IMR-90 (cell line): ENCODE data around the gene CYP19A1. TPM values are rescaled to one million over a fixed set of nuclear protein-coding genes. Genes with fewer than 3 reads are reported as not detected.

Experiments
- ATAC-seq: fragments of 200-7000 bp; cut with Tn5 transposase; 2 replicates; pipeline ENCODE4 v1.9.1; 2020; ENCODE audit warnings: low read depth, mild to moderate bottlenecking, moderate library complexity
- BruUV-seq: library from RNA; stranded (reverse); fragments of 400-500 nt; replicated peaks from 2 replicates; lab custom pipeline; 2021; lab: Mats Ljungman, UMichigan
- CTCF ChIA-PET: fragments of 300-600 bp; formaldehyde crosslinking; extraction: SDS; loops from one replicate; lab custom pipeline; 2021; ENCODE audit warnings: antibody characterized with exemption; lab: Yijun Ruan, JAX
- POLR2A ChIA-PET: fragments of 300-600 bp; sonication (Branson Sonifier 250); formaldehyde crosslinking; loops from one replicate; lab custom pipeline; 2022; ENCODE audit warnings: antibody characterized with exemption; ENCODE audit not compliant: unreplicated experiment; lab: Charles Lee
- DNase-seq: peaks from one replicate; pipeline ENCODE4 v3.0.0; 2013
- H2AFZ ChIP-seq: replicated peaks from 2 replicates; pipeline ENCODE3; 2013; ENCODE audit warnings: low read length, mild to moderate bottlenecking; ENCODE audit not compliant: poor library complexity
- H2AK5ac ChIP-seq: 2 replicates; pipeline ENCODE4 v1.6.1; 2013; ENCODE audit warnings: low read depth, low read length, inconsistent platforms
- H2AK9ac ChIP-seq: replicated peaks from 2 replicates; pipeline ENCODE3; 2013; ENCODE audit warnings: mild to moderate bottlenecking, low read depth, low read length, moderate library complexity; ENCODE audit not compliant: poor library complexity
- H2BK120ac ChIP-seq: 2 replicates; pipeline ENCODE4 v1.6.1; 2013; ENCODE audit warnings: low read depth, low read length, inconsistent platforms
- H2BK15ac ChIP-seq: 3 replicates; pipeline ENCODE4 v1.6.1; 2013; ENCODE audit warnings: low read depth, low read length, inconsistent platforms
- H2BK20ac ChIP-seq: 2 replicates; pipeline ENCODE4 v1.6.1; 2013; ENCODE audit warnings: low read depth, mild to moderate bottlenecking, inconsistent platforms, low read length, moderate library complexity
- H2BK5ac ChIP-seq: 2 replicates; pipeline ENCODE4 v1.6.1; 2013; ENCODE audit warnings: mild to moderate bottlenecking, low read depth, low read length, inconsistent platforms; ENCODE audit not compliant: poor library complexity, severe bottlenecking
- H3K14ac ChIP-seq: replicated peaks from 2 replicates; pipeline ENCODE4 v1.6.1; 2013; ENCODE audit warnings: low read depth, low read length, inconsistent platforms
- H3K18ac ChIP-seq: 2 replicates; pipeline ENCODE4 v1.6.1; 2013; ENCODE audit warnings: low read depth, low read length, control low read depth
- H3K23ac ChIP-seq: 2 replicates; pipeline ENCODE4 v1.6.1; 2013; ENCODE audit warnings: low read depth, low read length, inconsistent platforms
- H3K27ac ChIP-seq: 2 replicates; pipeline ENCODE4 v1.5.1; 2013; ENCODE audit warnings: mild to moderate bottlenecking, control low read depth, low read length; ENCODE audit not compliant: insufficient read depth
- H3K27me3 ChIP-seq: 2 replicates; pipeline ENCODE4 v1.6.1; 2013; ENCODE audit warnings: low read length; ENCODE audit not compliant: control insufficient read depth, insufficient read depth
- H3K36me3 ChIP-seq: 2 replicates; pipeline ENCODE4 v1.6.1; 2013; ENCODE audit warnings: low read length, mixed read lengths; ENCODE audit not compliant: control insufficient read depth, insufficient read depth
- H3K4ac ChIP-seq: 2 replicates; pipeline ENCODE4 v1.6.1; 2013; ENCODE audit warnings: low read depth, low read length, inconsistent platforms
- H3K4me1 ChIP-seq: 2 replicates; pipeline ENCODE4 v1.6.1; 2013; ENCODE audit warnings: low read length, mixed read lengths; ENCODE audit not compliant: control insufficient read depth, insufficient read depth
- H3K4me2 ChIP-seq: 2 replicates; pipeline ENCODE4 v1.6.1; 2013; ENCODE audit warnings: low read depth, mild to moderate bottlenecking, control low read depth, low read length, moderate library complexity
- H3K4me3 ChIP-seq: 2 replicates; pipeline ENCODE4 v1.5.1; 2013; ENCODE audit warnings: low read depth, mild to moderate bottlenecking, control low read depth, low read length, moderate library complexity; ENCODE audit not compliant: insufficient read depth
- H3K56ac ChIP-seq: 2 replicates; pipeline ENCODE4 v1.6.1; 2013; ENCODE audit warnings: low read length, inconsistent platforms; ENCODE audit not compliant: insufficient read depth; ENCODE audit errors: extremely low read depth
- H3K79me1 ChIP-seq, 2 experiments: 2 replicates each; pipeline ENCODE4 v1.6.1; 2013; ENCODE audit warnings: low read length in 2 of 2, inconsistent platforms in 1 of 2, low read depth in 1 of 2
- H3K9ac ChIP-seq: 2 replicates; pipeline ENCODE4 v1.6.1; 2013; ENCODE audit warnings: low read depth, low read length, control low read depth
- H3K9me1 ChIP-seq: 2 replicates; pipeline ENCODE4 v1.6.1; 2013; ENCODE audit warnings: low read length, inconsistent platforms; ENCODE audit not compliant: insufficient read depth
- H3K9me3 ChIP-seq: 2 replicates; pipeline ENCODE4 v1.6.1; 2013; ENCODE audit warnings: low read length; ENCODE audit not compliant: control insufficient read depth, insufficient read depth
- H4K20me1 ChIP-seq: 2 replicates; pipeline ENCODE4 v1.6.1; 2013; ENCODE audit warnings: low read length, inconsistent platforms; ENCODE audit not compliant: insufficient read depth
- H4K5ac ChIP-seq: 2 replicates; pipeline ENCODE4 v1.6.1; 2013; ENCODE audit warnings: mild to moderate bottlenecking, low read depth, low read length, control low read depth
- H4K8ac ChIP-seq, 2 experiments: 2 replicates each; pipeline ENCODE4 v1.6.1; 2013; ENCODE audit warnings: low read depth in 2 of 2, low read length in 2 of 2, control low read depth in 1 of 2, inconsistent platforms in 1 of 2
- H4K91ac ChIP-seq: 2 replicates; pipeline ENCODE4 v1.6.1; 2013; ENCODE audit warnings: low read depth, low read length, inconsistent platforms; ENCODE audit not compliant: insufficient read depth
- BHLHE40 ChIP-seq: fragments of 150-350 bp; IDR thresholded peaks from 2 replicates; pipeline ENCODE4 v1.6.1; 2016; ENCODE audit warnings: mild to moderate bottlenecking, low read depth, low read length
- CEBPB ChIP-seq: IDR thresholded peaks from 2 replicates; pipeline ENCODE4 v1.6.1; 2012; ENCODE audit warnings: low read depth, low read length, improper control_type of control experiment
- CHD1 ChIP-seq: IDR thresholded peaks from 2 replicates; pipeline ENCODE4 v1.6.1; 2012; ENCODE audit warnings: low read depth, low read length, improper control_type of control experiment
- CTCF ChIP-seq: conservative IDR thresholded peaks from 2 replicates; pipeline ENCODE4 v1.5.1; 2012; ENCODE audit warnings: mild to moderate bottlenecking, low read depth, low read length, improper control_type of control experiment
- ELK1 ChIP-seq: fragments of 150-350 bp; IDR thresholded peaks from 2 replicates; pipeline ENCODE4 v1.6.1; 2016; ENCODE audit warnings: low read depth, mild to moderate bottlenecking, low read length, moderate library complexity, borderline replicate concordance
- FOS ChIP-seq: fragments of 150-350 bp; IDR thresholded peaks from 2 replicates; pipeline ENCODE4 v1.6.1; 2016; ENCODE audit warnings: low read depth, low read length
- MAFK ChIP-seq: IDR thresholded peaks from 2 replicates; pipeline ENCODE4 v1.6.1; 2012; ENCODE audit warnings: low read depth, low read length, improper control_type of control experiment
- MAZ ChIP-seq: IDR thresholded peaks from 2 replicates; pipeline ENCODE4 v1.6.1; 2012; ENCODE audit warnings: low read depth, mild to moderate bottlenecking, low read length, improper control_type of control experiment, moderate library complexity, borderline replicate concordance
- MXI1 ChIP-seq: IDR thresholded peaks from 2 replicates; pipeline ENCODE4 v1.6.1; 2012; ENCODE audit warnings: low read depth, mild to moderate bottlenecking, low read length, moderate library complexity, borderline replicate concordance
- NFE2L2 ChIP-seq: fragments of 150-350 bp; IDR thresholded peaks from 2 replicates; pipeline ENCODE4 v1.6.1; 2016; ENCODE audit warnings: low read depth, mild to moderate bottlenecking, low read length
- RAD21 ChIP-seq: IDR thresholded peaks from 2 replicates; pipeline ENCODE4 v1.6.1; 2012; ENCODE audit warnings: low read length, improper control_type of control experiment
- RCOR1 ChIP-seq: IDR thresholded peaks from 2 replicates; pipeline ENCODE4 v1.6.1; 2012; ENCODE audit warnings: mild to moderate bottlenecking, low read length, improper control_type of control experiment; ENCODE audit not compliant: insufficient replicate concordance
- RFX5 ChIP-seq: IDR thresholded peaks from 2 replicates; pipeline ENCODE4 v1.8.0; 2012; ENCODE audit warnings: low read depth, mild to moderate bottlenecking, low read length, moderate library complexity
- SMC3 ChIP-seq: fragments of 150-350 bp; IDR thresholded peaks from 2 replicates; pipeline ENCODE4 v1.6.1; 2016; ENCODE audit warnings: low read depth, mild to moderate bottlenecking, antibody characterized with exemption, low read length, moderate library complexity
- USF2 ChIP-seq: fragments of 150-350 bp; IDR thresholded peaks from 2 replicates; pipeline ENCODE4 v1.6.1; 2017; ENCODE audit warnings: mild to moderate bottlenecking, antibody characterized with exemption, low read length, low read depth
- WGBS, 2 experiments: methylation state at CpG; one replicate each; pipeline versions ENCODE4 v1.1.5 to v1.1.7; 2013; ENCODE audit warnings: missing lambda C conversion rate in 2 of 2; ENCODE audit not compliant: insufficient read length in 1 of 2; ENCODE audit errors: extremely low coverage in 2 of 2; 5-methylcytosine and 5-hydroxymethylcytosine counted together
- dilution Hi-C: fragments of 300-500 bp; cut with HindIII; formaldehyde crosslinking; loops from one replicate; pipeline ENCODE4 v1.14.3; 2018; ENCODE audit warnings: low sequenced_read_pairs; ENCODE audit not compliant: unreplicated experiment
- in situ Hi-C: fragments of 300-500 bp; cut with MboI; formaldehyde crosslinking; loops from 3 replicates; pipeline ENCODE4 v1.14.3; 2019; ENCODE audit warnings: low sequenced_read_pairs, inconsistent platforms, mixed read lengths
- intact Hi-C: fragments of 100-400 bp; cut with micrococcal nuclease; formaldehyde crosslinking; loops from 2 replicates; pipeline ENCODE4 v1.10.0; 2022
- polyA plus RNA-seq, 3 experiments: library from polyadenylated mRNA; depleted of rRNA; stranded (reverse); fragments of >200 nt; gene quantifications; 2 replicates each; pipeline ENCODE4 v1.2.3, GENCODE V29; 2012; ENCODE audit warnings: low replicate concordance in 1 of 3
- total RNA-seq: library from RNA; depleted of rRNA; stranded (reverse); fragments of >200 nt; gene quantifications from 2 replicates; pipeline ENCODE4 v1.2.3, GENCODE V29; 2012

CYP19A1 gene
- total and polyA plus RNA-seq, 2 of the 4 experiments (the other 2 are of a cell fraction) = not detected

GRCh38 chr15:51386960-51387698 lies 48.7 kb upstream of the CYP19A1 start:
- no peak overlapping the region for H2AK9ac ChIP-seq
- no peak overlapping the region for H3K4me2 ChIP-seq
- CTCF ChIA-PET = interaction anchor here (0.7 kb wide), 1 partner anchor 16 kb away, joined by 3 read pairs; no protein-coding TSS in a partner anchor
- H4K91ac ChIP-seq = no peak overlapping the region
- no peak overlapping the region for H2AFZ ChIP-seq
- intact Hi-C loops (no loop called here), in situ Hi-C loops (no loop called here), dilution Hi-C loops (no loop called here)
- no peak overlapping the region for H3K56ac ChIP-seq
- no peak overlapping the region for H3K4me3 ChIP-seq
- peaks cover 24% of the 10 kb centered on the region for H3K27me3 ChIP-seq
- no peak overlapping the region for H3K14ac ChIP-seq
- no peaks in the 10 kb centered on the region for H3K79me1 ChIP-seq
- no peak overlapping the region for H3K27ac ChIP-seq
- ATAC-seq (no peak), DNase-seq (no peak)
- H3K4me1 ChIP-seq = no peaks in the 10 kb centered on the region
- no peak overlapping the region for H2BK15ac ChIP-seq
- no peak overlapping the region for H2BK20ac ChIP-seq
- POLR2A ChIA-PET = no interaction called here
- H3K18ac ChIP-seq = no peak overlapping the region
- 60% methylated on average over 3 of the region's 10 CpGs; no CpG with 5 or more reads in 1 of the 2 experiments for WGBS, 2 experiments
- H3K4ac ChIP-seq = no peak overlapping the region
- no peak overlapping the region for H2BK5ac ChIP-seq
- TF ChIP-seq CHD1 (no peak), RAD21 (no peak), CTCF (no peak), CEBPB (no peak), ELK1 (no peak), USF2 (no peak), RFX5 (no peak), BHLHE40 (no peak), NFE2L2 (no peak), FOS (no peak), MAZ (no peak), MAFK (no peak), RCOR1 (no peak), SMC3 (no peak), MXI1 (no peak)
- H2BK120ac ChIP-seq = no peak overlapping the region
- no peak overlapping the region for H3K23ac ChIP-seq
- no peak overlapping the region for H2AK5ac ChIP-seq
- H4K5ac ChIP-seq = no peak overlapping the region
- no peaks in the 10 kb centered on the region for H4K20me1 ChIP-seq
- no peak overlapping the region for H4K8ac ChIP-seq
- H3K9ac ChIP-seq = no peak overlapping the region
- BruUV-seq = no TSS peak
- no peaks in the 10 kb centered on the region for H3K36me3 ChIP-seq
- H3K9me1 ChIP-seq = no peaks in the 10 kb centered on the region; the same call in 1 of the 2 replicates
- H3K9me3 ChIP-seq = no peaks in the 10 kb centered on the region
